HEK293 (cell line): ENCODE measurements around the gene AJM1.

Source experiments
- CTCF ChIA-PET: fragments of 350-600 bp; formaldehyde crosslinking; extraction: SDS; loops from one replicate; lab custom pipeline; 2021; ENCODE audit warnings: antibody characterized with exemption; lab: Yijun Ruan, JAX
- POLR2A ChIA-PET: fragments of 300-600 bp; formaldehyde crosslinking; extraction: SDS; loops from one replicate; lab custom pipeline; 2020; ENCODE audit warnings: antibody characterized with exemption, inconsistent platforms; lab: Yijun Ruan, JAX
- H3K27ac ChIP-seq: fragments of 200-500 bp; sonication (Bioruptor generic); 2 replicates; pipeline ENCODE4 v1.5.1; 2014; ENCODE audit warnings: low read depth, low read length, control low read depth, inconsistent platforms; ENCODE audit errors: extremely low read depth
- H3K36me3 ChIP-seq, 2 experiments: fragments of 200-500 bp in 1 of 2; sonication (Bioruptor generic) in 1 of 2; 1 replicate in 1 of 2; 2 replicates in 1 of 2; pipeline ENCODE4 v1.5.1; 2014 to 2017; ENCODE audit warnings: inconsistent platforms in 2 of 2, low read length in 2 of 2; ENCODE audit not compliant: control insufficient read depth in 2 of 2, insufficient read depth in 1 of 2
- H3K4me1 ChIP-seq: fragments of 200-500 bp; sonication (Bioruptor generic); 2 replicates; pipeline ENCODE4 v1.5.1; 2014; ENCODE audit warnings: mild to moderate bottlenecking, low read length, inconsistent platforms; ENCODE audit not compliant: control insufficient read depth, insufficient read depth
- H3K4me3 ChIP-seq: 2 replicates; pipeline ENCODE4 v1.5.1; 2011; ENCODE audit warnings: low read depth, mild to moderate bottlenecking, control low read depth, low read length, moderate library complexity
- H3K9me3 ChIP-seq: fragments of 200-500 bp; sonication (Bioruptor generic); 2 replicates; pipeline ENCODE4 v1.5.1; 2014; ENCODE audit warnings: low read depth, low read length, inconsistent platforms; ENCODE audit not compliant: control insufficient read depth, insufficient read depth
- ATF2 ChIP-seq: fragments of 450-650 bp; formaldehyde crosslinking; IDR thresholded peaks from 2 replicates; pipeline ENCODE4 v1.5.1; 2016; ENCODE audit warnings: missing biosample characterization, missing genetic modification characterization, low read depth
- BCL11B ChIP-seq: fragments of 450-650 bp; formaldehyde crosslinking; IDR thresholded peaks from 2 replicates; pipeline ENCODE4 v1.5.1; 2016; ENCODE audit warnings: low read depth, missing biosample characterization, missing genetic modification characterization
- CTCF ChIP-seq: fragments of 450-650 bp; formaldehyde crosslinking; IDR thresholded peaks from 2 replicates; pipeline ENCODE4 v1.5.1; 2016; ENCODE audit warnings: missing biosample characterization, missing genetic modification characterization
- ELK4 ChIP-seq: IDR thresholded peaks from 2 replicates; pipeline ENCODE4 v1.6.1; 2011; ENCODE audit warnings: mild to moderate bottlenecking, low read depth, low read length, borderline replicate concordance
- HOXC10 ChIP-seq: sonication (generic); formaldehyde crosslinking; IDR thresholded peaks from 2 replicates; pipeline ENCODE4 v1.8.1; 2023; ENCODE audit warnings: mild to moderate bottlenecking, missing genetic modification reagents
- KLF8 ChIP-seq: fragments of 450-650 bp; formaldehyde crosslinking; IDR thresholded peaks from 2 replicates; pipeline ENCODE4 v1.5.1; 2016; ENCODE audit warnings: missing biosample characterization, missing genetic modification characterization
- OVOL3 ChIP-seq: fragments of 450-650 bp; formaldehyde crosslinking; IDR thresholded peaks from 2 replicates; pipeline ENCODE4 v1.5.1; 2016; ENCODE audit warnings: missing biosample characterization, missing genetic modification characterization
- SALL2 ChIP-seq: fragments of 450-650 bp; formaldehyde crosslinking; IDR thresholded peaks from 2 replicates; pipeline ENCODE4 v1.5.0; 2017; ENCODE audit warnings: missing biosample characterization, mild to moderate bottlenecking, missing genetic modification characterization, borderline replicate concordance
- YY1 ChIP-seq: fragments of 450-650 bp; formaldehyde crosslinking; IDR thresholded peaks from 2 replicates; pipeline ENCODE4 v1.5.1; 2018; ENCODE audit warnings: missing biosample characterization, missing genetic modification characterization
- ZBTB7A ChIP-seq: fragments of 450-650 bp; formaldehyde crosslinking; IDR thresholded peaks from 2 replicates; pipeline ENCODE4 v1.5.1; 2016; ENCODE audit warnings: low read depth, missing biosample characterization, missing genetic modification characterization
- ZBTB8A ChIP-seq: fragments of 450-650 bp; formaldehyde crosslinking; IDR thresholded peaks from 2 replicates; pipeline ENCODE4 v1.5.1; 2016; ENCODE audit warnings: missing biosample characterization, missing genetic modification characterization
- ZNF2 ChIP-seq: fragments of 450-650 bp; formaldehyde crosslinking; IDR thresholded peaks from 2 replicates; pipeline ENCODE4 v1.5.1; 2016; ENCODE audit warnings: missing biosample characterization, missing genetic modification characterization
- ZNF324 ChIP-seq: fragments of 450-650 bp; formaldehyde crosslinking; IDR thresholded peaks from 2 replicates; pipeline ENCODE4 v1.5.1; 2016; ENCODE audit warnings: missing biosample characterization, missing genetic modification characterization
- ZNF341 ChIP-seq: fragments of 450-650 bp; formaldehyde crosslinking; IDR thresholded peaks from 2 replicates; pipeline ENCODE4; 2016; ENCODE audit warnings: low read depth, missing biosample characterization, missing genetic modification characterization
- ZNF600 ChIP-seq: fragments of 450-650 bp; formaldehyde crosslinking; IDR thresholded peaks from 2 replicates; pipeline ENCODE4 v1.5.1; 2016; ENCODE audit warnings: missing biosample characterization, missing genetic modification characterization
- ZNF629 ChIP-seq: fragments of 450-650 bp; formaldehyde crosslinking; IDR thresholded peaks from 2 replicates; pipeline ENCODE4 v1.5.1; 2017; ENCODE audit warnings: missing biosample characterization, missing genetic modification characterization
- ZNF654 ChIP-seq: fragments of 450-650 bp; formaldehyde crosslinking; IDR thresholded peaks from 2 replicates; pipeline ENCODE4 v1.5.1; 2016; ENCODE audit warnings: low read depth, missing biosample characterization, missing genetic modification characterization
- ZNF837 ChIP-seq: fragments of 450-650 bp; formaldehyde crosslinking; IDR thresholded peaks from 2 replicates; pipeline ENCODE4 v1.5.1; 2016; ENCODE audit warnings: missing biosample characterization, missing genetic modification characterization
- ZSCAN16 ChIP-seq: fragments of 450-650 bp; formaldehyde crosslinking; IDR thresholded peaks from 2 replicates; pipeline ENCODE4 v1.5.1; 2016; ENCODE audit warnings: missing biosample characterization, missing genetic modification characterization
- TF ChIP-seq, protein P1 (sequence below): fragments of 450-650 bp; formaldehyde crosslinking; IDR thresholded peaks from 2 replicates; pipeline ENCODE4 v1.5.1; 2016; ENCODE audit warnings: missing biosample characterization, missing genetic modification characterization, borderline replicate concordance
- TF ChIP-seq, protein P2 (sequence below): fragments of 450-650 bp; IDR thresholded peaks from 2 replicates; pipeline ENCODE4 v1.5.1; 2018; ENCODE audit warnings: missing biosample characterization, missing genetic modification characterization
- TF ChIP-seq, protein P3 (sequence below): fragments of 450-650 bp; formaldehyde crosslinking; IDR thresholded peaks from 2 replicates; pipeline ENCODE4 v1.5.1; 2016; ENCODE audit warnings: missing biosample characterization, missing genetic modification characterization

The AJM1 gene

GRCh38 chr9:136852664-136853595 is 10.7 kb downstream of the AJM1 start:
- ChIA-PET CTCF (interaction anchor here (0.6 to 1.0 kb wide), 3 partner anchors 11 to 66 kb away, joined by 3 read pairs; partner anchors contain the start of gene AJM1), POLR2A (interaction anchor here (1.9 kb wide), 1 partner anchor 8 kb away, joined by 9 read pairs; no protein-coding TSS in a partner anchor)
- Histone ChIP-seq H3K36me3 (peaks cover 0 to 29% of the 10 kb centered on the region in 2 experiments; a peak in 1 of 3 replicates), H3K9me3 (no peaks in the 10 kb centered on the region), H3K27ac (no peak overlapping the region), H3K4me1 (0 out of 2 replicates have a peak, but pooled peaks cover 4% of the 10 kb centered on the region), H3K4me3 (no peak overlapping the region)
- no peak for TF ChIP-seq ZNF2
- no peak for TF ChIP-seq ZNF341 (tag by site-specific recombination)
- no peak for TF ChIP-seq ATF2
- no peak for TF ChIP-seq ELK4
- TF ChIP-seq ZNF629 (tag by site-specific recombination) = no peak
- TF ChIP-seq ZNF654 (tag by site-specific recombination) = no peak
- TF ChIP-seq, protein P1, sequence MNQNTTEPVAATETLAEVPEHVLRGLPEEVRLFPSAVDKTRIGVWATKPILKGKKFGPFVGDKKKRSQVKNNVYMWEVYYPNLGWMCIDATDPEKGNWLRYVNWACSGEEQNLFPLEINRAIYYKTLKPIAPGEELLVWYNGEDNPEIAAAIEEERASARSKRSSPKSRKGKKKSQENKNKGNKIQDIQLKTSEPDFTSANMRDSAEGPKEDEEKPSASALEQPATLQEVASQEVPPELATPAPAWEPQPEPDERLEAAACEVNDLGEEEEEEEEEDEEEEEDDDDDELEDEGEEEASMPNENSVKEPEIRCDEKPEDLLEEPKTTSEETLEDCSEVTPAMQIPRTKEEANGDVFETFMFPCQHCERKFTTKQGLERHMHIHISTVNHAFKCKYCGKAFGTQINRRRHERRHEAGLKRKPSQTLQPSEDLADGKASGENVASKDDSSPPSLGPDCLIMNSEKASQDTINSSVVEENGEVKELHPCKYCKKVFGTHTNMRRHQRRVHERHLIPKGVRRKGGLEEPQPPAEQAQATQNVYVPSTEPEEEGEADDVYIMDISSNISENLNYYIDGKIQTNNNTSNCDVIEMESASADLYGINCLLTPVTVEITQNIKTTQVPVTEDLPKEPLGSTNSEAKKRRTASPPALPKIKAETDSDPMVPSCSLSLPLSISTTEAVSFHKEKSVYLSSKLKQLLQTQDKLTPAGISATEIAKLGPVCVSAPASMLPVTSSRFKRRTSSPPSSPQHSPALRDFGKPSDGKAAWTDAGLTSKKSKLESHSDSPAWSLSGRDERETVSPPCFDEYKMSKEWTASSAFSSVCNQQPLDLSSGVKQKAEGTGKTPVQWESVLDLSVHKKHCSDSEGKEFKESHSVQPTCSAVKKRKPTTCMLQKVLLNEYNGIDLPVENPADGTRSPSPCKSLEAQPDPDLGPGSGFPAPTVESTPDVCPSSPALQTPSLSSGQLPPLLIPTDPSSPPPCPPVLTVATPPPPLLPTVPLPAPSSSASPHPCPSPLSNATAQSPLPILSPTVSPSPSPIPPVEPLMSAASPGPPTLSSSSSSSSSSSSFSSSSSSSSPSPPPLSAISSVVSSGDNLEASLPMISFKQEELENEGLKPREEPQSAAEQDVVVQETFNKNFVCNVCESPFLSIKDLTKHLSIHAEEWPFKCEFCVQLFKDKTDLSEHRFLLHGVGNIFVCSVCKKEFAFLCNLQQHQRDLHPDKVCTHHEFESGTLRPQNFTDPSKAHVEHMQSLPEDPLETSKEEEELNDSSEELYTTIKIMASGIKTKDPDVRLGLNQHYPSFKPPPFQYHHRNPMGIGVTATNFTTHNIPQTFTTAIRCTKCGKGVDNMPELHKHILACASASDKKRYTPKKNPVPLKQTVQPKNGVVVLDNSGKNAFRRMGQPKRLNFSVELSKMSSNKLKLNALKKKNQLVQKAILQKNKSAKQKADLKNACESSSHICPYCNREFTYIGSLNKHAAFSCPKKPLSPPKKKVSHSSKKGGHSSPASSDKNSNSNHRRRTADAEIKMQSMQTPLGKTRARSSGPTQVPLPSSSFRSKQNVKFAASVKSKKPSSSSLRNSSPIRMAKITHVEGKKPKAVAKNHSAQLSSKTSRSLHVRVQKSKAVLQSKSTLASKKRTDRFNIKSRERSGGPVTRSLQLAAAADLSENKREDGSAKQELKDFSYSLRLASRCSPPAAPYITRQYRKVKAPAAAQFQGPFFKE (tag by site-specific recombination) = no peak
- no peak for TF ChIP-seq YY1
- TF ChIP-seq KLF8 = no peak
- no peak for TF ChIP-seq HOXC10 (CRISPR knock-in tag)
- 0 out of 2 replicates have a peak, but pooled peaks have one; percentile 26 for TF ChIP-seq ZBTB7A (tag by site-specific recombination)
- TF ChIP-seq ZNF600 (tag by site-specific recombination) = peak; percentile 53
- no peak for TF ChIP-seq ZNF324 (tag by site-specific recombination)
- TF ChIP-seq ZSCAN16 (tag by site-specific recombination) = no peak
- TF ChIP-seq BCL11B (tag by site-specific recombination) = peak; percentile 63
- no peak for TF ChIP-seq CTCF (tag by site-specific recombination)
- TF ChIP-seq OVOL3 (tag by site-specific recombination) = no peak
- TF ChIP-seq SALL2 (tag by site-specific recombination) = no peak
- TF ChIP-seq, protein P2, sequence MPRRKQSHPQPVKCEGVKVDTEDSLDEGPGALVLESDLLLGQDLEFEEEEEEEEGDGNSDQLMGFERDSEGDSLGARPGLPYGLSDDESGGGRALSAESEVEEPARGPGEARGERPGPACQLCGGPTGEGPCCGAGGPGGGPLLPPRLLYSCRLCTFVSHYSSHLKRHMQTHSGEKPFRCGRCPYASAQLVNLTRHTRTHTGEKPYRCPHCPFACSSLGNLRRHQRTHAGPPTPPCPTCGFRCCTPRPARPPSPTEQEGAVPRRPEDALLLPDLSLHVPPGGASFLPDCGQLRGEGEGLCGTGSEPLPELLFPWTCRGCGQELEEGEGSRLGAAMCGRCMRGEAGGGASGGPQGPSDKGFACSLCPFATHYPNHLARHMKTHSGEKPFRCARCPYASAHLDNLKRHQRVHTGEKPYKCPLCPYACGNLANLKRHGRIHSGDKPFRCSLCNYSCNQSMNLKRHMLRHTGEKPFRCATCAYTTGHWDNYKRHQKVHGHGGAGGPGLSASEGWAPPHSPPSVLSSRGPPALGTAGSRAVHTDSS (tag by site-specific recombination) = no peak
- peak; percentile 29; the same call in 1 of the 2 replicates for TF ChIP-seq ZBTB8A (tag by site-specific recombination)
- no peak for TF ChIP-seq ZNF837
- TF ChIP-seq, protein P3, sequence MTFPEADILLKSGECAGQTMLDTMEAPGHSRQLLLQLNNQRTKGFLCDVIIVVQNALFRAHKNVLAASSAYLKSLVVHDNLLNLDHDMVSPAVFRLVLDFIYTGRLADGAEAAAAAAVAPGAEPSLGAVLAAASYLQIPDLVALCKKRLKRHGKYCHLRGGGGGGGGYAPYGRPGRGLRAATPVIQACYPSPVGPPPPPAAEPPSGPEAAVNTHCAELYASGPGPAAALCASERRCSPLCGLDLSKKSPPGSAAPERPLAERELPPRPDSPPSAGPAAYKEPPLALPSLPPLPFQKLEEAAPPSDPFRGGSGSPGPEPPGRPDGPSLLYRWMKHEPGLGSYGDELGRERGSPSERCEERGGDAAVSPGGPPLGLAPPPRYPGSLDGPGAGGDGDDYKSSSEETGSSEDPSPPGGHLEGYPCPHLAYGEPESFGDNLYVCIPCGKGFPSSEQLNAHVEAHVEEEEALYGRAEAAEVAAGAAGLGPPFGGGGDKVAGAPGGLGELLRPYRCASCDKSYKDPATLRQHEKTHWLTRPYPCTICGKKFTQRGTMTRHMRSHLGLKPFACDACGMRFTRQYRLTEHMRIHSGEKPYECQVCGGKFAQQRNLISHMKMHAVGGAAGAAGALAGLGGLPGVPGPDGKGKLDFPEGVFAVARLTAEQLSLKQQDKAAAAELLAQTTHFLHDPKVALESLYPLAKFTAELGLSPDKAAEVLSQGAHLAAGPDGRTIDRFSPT (tag by site-specific recombination) = peak; percentile 67
